HG03103 (cell line): ENCODE results near the gene RPRD1A.
"Not testable (repeated sequence)": the region's sequence is repeated elsewhere in the genome, so short reads cannot be mapped to it uniquely, and the experiment has no call there.

Experiments used
- ATAC-seq: cut with Tn5 transposase; IDR thresholded peaks from one replicate; pipeline ENCODE4 v1.9.1; 2021; ENCODE audit warnings: low read depth; ENCODE audit not compliant: unreplicated experiment

The RPRD1A gene

GRCh38 chr18:36067055-36067957 lies at the start of gene RPRD1A:
Gene RPRD1A (minus strand): TSS chr18:36067559. CDS start chr18:36067404, 155 bp downstream.
- peak; percentile 94 for ATAC-seq

DNA sequence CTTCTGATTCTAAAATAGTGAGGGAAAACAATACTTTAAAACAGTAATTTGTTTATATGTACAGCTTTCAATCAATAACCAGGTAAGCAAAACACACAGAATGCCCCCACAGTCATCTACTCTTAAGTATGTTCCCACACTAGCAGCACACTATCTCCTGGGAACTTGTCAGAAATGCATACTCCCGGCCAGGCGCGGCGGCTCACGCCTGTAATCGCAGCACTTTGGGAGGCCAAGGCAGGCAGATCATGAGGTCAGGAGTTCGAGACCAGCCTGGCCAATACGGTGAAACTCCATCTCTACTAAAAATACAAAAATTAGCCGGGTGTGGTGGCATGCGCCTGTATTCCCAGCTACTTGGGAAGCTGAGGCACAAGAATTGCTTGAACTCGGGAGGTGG lies 49.4 kb upstream of the RPRD1A start:
- not testable (repeated sequence) for ATAC-seq

- ATAC-seq, result no peak
These were observed 47.4 kb upstream of the RPRD1A start for GRCh38 chr18:36114738-36115137.

DNA sequence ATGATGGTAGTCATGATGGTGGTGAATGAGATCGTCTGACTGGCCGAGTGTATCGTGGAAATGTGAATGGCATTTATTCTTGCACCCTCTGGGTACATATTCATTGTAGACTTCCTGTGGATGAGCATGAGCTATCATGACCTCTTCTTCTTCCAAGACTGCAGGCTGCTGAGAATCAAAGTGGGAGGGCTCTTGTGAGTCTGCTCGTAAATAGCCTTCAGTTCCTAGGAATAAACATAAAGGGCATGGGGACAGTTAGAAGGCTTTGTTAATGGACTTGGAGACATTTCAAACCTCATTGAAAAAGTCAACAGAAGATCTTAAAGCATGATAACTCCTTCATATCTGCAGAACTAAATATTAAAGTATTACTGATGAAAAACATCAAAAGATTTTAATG lies 46.9 kb upstream of the RPRD1A start:
- ATAC-seq, result no peak

DNA sequence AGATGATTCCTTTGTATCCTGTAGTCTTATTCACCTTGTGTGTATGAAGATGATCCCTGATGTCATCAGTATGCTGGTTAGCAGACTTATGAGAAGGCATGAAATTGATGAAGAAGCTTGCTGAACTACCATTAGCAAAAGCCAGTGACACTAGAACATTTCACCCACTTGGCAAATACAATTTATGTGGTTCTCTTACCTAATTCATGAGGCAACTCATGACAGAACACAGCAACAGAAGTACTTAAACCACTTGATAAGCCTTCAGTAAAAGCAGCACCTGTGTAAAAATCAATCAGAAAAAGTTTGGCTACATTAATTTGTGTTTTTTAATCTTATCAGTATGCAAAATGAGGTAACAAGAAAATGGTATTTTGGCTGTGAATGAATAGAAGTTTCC lies 44.9 kb upstream of the RPRD1A start:
- ATAC-seq, result no peak

- ATAC-seq, result no peak
These were observed 42.4 kb upstream of the RPRD1A start for GRCh38 chr18:36109737-36110136.

- ATAC-seq, result no peak
These were observed 41.2 kb upstream of the RPRD1A start for GRCh38 chr18:36108601-36109000.

DNA sequence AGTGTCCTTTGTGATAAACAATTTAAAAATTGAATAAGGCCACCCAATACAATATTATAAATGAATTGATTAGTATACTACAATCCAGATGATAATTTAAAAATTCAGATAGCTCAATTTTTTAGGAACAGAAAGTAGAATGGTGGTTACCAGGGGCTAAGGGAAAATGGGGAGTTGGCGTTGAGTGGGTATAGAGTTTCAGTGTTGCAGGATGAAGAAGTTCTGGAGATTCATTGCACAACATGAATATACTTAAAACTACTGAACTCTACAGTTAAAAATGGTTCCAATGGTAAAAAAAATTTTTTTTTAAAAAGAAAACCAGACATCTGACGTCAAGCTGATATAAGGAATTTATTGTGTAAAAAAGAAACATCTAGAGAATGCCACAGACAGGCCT lies 40.8 kb upstream of the RPRD1A start:
- no peak for ATAC-seq

- ATAC-seq, result no peak
These were observed 40.1 kb upstream of the RPRD1A start for GRCh38 chr18:36107477-36107876.

- no peak for ATAC-seq
These were observed 37.4 kb upstream of the RPRD1A start for GRCh38 chr18:36104749-36105148.

- no peak for ATAC-seq
These were observed 34.6 kb upstream of the RPRD1A start for GRCh38 chr18:36101943-36102342.

- no peak for ATAC-seq
These were observed 32.0 kb upstream of the RPRD1A start for GRCh38 chr18:36099311-36099710.

DNA sequence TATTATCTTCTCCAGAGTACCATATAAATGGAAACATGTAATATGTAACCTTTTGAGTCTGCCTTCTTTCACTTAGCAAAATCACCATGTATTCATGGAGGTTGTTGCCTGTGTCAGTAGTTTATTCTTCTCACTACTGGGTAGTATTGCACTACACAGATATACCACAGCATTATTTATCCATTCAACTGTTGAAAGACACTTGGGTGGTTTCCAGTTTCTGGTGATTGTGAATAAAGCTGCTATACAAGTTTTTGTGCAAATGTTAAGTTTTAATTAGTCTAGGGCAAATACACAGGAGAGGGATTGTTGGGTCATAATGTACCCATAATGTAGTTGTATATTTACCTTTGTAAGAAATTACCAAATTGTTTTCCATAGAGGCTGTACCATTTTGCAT lies 29.6 kb upstream of the RPRD1A start:
- ATAC-seq, result no peak

GRCh38 chr18:36095936-36096519 lies 28.7 kb upstream of the RPRD1A start:
- no peak for ATAC-seq

DNA sequence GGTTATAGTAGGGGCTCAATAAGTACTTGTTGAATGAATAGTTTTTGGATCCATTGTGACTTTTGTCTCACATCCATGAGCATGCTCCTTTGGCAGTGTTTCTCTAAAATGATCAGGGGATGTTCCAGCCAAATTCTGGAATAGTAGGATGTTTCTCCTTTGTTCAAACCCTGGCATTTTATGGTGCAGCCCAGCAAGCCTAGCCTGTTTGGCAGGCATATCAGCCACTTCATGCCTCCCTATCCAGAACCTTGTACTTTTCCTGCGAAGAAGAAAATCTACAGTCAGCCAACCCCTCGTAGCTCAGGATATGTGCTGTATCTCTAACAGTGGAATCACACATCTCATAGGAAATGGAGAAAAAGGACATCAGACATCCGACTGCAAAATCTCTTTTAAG lies 27.1 kb upstream of the RPRD1A start:
- ATAC-seq, result no peak

DNA sequence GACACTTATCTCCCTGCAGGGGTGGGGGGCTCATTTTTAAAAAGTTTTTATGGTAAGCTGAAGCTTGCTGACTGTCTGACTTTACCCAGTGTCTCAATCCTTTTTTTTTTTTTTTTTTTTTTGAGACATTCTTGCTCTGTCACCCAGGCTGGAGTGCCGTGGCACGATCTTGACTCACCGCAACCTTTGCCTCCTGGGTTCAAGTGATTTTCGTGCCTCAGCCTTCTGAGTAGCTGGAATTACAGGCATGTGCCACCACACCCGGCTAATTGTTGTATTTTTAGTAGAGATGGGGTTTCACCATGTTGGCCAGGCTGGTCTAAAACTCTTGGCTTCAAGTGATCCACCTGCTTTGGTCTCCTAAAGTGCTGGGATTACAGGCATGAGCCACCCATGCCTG lies 24.8 kb upstream of the RPRD1A start:
- not testable (repeated sequence) for ATAC-seq

GRCh38 chr18:36089001-36089400 lies 21.6 kb upstream of the RPRD1A start:
- ATAC-seq, result no peak

DNA sequence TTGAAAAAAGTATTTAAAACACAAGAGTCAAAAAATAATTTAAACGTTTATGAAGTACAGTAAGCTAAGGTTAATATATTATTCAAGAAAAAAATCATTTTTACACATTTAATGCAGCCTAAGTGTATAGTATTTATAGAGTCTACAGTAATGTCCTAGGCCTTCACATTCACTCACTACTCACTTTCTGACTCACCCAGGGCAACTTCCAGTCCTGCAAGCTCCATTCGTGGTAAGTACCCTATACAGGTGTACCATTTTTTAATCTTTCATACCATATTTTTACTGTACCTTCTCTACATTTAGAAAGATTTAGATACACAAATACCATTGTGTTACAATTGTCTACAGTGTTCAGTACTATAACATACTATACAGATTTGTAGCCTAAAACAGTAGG lies 20.9 kb upstream of the RPRD1A start:
- no peak for ATAC-seq

DNA sequence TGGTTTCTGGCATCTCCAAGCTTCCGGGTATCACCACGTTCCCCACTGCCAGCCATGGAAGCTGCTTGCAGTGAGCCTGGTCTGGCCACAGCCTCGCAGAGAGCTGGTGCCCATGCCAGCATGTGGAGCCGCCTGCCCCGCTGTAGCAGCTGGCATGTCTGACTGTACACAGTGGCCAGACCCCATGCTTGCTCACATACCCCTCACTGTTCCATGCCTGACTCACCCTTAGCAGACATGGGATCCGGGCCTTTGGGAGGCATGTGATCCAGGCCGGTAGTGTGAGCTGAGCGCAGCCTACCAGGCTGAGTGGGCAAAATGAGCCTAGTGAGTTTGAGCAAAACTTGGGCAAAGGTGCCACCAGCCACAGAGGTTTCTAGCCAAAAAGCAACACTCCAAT lies 18.8 kb upstream of the RPRD1A start:
- ATAC-seq, result no peak

- no peak for ATAC-seq
These were observed 17.8 kb upstream of the RPRD1A start for GRCh38 chr18:36085195-36085594.

GRCh38 chr18:36083729-36084128 lies 16.4 kb upstream of the RPRD1A start:
- ATAC-seq, result no peak

DNA sequence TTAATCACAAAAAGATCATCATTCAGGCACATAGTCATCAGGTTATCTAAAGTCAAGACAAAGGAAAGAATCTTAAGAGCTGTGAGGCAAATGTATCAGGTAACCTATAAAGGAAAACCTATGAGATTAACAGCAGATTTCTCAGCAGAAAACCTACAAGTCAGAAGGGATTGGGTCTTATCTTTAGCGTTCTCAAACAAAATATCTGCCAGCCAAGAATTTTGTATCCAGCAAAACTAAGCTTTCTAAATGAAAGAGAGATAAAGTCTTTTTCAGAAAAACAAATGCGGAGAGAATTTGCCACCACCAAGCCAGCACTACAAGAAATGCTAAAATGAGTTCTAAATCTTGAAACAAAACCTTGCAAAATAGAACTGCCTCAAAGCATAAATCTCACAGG lies 13.8 kb upstream of the RPRD1A start:
- not testable (repeated sequence) for ATAC-seq
